Bone marrow (tissue), 2 donors: ENCODE measurements around the gene ACP4.
"Not testable (repeated sequence)": the region's sequence is repeated elsewhere in the genome, so short reads cannot be mapped to it uniquely, and the experiment has no call there.

Source experiments
- DNase-seq, 2 donors: peaks; one replicate each; lab custom pipeline; 2025; lab: John Stamatoyannopoulos, UW

The ACP4 gene, protein sequence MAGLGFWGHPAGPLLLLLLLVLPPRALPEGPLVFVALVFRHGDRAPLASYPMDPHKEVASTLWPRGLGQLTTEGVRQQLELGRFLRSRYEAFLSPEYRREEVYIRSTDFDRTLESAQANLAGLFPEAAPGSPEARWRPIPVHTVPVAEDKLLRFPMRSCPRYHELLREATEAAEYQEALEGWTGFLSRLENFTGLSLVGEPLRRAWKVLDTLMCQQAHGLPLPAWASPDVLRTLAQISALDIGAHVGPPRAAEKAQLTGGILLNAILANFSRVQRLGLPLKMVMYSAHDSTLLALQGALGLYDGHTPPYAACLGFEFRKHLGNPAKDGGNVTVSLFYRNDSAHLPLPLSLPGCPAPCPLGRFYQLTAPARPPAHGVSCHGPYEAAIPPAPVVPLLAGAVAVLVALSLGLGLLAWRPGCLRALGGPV

GRCh38 chr19:50790396-50790795, at the start of gene ACP4:
Gene ACP4 (plus strand): TSS chr19:50790415. CDS start chr19:50790415, 0 bp downstream.
- no peak for DNase-seq

GRCh38 chr19:50741179-50741933, 48.9 kb upstream of the ACP4 start:
- DNase-seq, result no peak

- DNase-seq, result no peak
These were observed 46.7 kb upstream of the ACP4 start for GRCh38 chr19:50743537-50743936.

GRCh38 chr19:50745221-50745620, 45.0 kb upstream of the ACP4 start:
- no peak for DNase-seq

- not testable (repeated sequence) for DNase-seq
These were observed 43.1 kb upstream of the ACP4 start for GRCh38 chr19:50747141-50747540.

DNA sequence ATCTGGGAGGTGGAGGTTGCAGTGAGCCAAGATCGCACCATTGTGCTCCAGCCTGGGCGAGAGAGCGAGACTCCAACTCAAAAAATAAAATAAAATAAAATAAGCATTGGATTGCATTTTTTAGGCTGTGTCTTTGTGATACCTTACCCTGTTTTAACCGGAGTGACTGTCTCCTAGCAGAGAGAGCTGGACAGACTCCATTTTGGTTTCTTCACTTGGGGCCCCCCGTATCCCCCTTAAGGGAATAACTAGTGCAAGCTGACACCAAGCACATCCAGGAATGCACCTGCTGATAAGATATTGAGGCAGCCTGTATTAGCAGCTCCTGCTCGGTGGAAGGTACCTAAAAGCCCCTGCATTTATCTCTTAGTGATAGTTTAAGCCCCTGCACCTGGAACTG, 40.7 kb upstream of the ACP4 start:
- DNase-seq, result no peak

DNA sequence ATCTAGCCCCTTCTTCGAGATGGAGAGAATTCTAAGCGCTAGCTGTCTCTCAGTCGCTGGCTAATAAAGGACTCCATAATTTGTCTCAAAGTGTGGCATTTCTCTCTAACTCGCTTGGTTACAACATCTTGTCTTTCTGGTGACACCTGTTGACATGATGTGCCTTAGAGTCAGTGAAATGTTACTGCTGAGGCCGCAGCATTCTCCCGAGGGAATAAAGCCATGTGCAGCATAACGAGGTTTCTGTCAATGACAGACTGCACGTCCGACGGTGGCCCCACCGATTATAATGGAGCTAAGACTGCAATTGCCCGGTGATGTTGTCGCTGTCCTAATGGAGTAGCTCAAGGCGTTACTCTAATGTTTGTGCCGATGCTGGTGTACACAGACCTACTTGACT, 40.2 kb upstream of the ACP4 start:
- no peak for DNase-seq

- no peak for DNase-seq
These were observed 36.3 kb upstream of the ACP4 start for GRCh38 chr19:50753879-50754278.

DNA sequence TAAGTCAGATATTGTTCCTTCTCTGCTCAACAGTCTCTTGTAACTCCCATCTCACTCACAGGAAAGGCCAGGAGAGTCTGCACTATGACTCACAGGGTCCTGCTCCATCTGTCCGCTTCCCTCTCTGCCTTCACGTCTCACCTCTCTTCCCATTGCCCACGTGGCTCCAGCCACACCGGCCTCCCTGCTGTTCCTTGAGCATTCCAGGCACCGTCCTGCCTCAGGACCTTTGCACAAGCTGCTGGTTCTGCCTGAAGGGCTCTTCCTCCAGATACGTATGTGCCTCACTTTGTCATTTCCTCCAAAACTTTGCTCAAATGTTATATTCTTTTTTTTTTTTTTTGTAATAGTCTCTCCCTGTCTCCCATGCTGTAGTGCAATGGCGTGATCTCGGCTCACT, 34.0 kb upstream of the ACP4 start:
- DNase-seq, result not testable (repeated sequence)

DNA sequence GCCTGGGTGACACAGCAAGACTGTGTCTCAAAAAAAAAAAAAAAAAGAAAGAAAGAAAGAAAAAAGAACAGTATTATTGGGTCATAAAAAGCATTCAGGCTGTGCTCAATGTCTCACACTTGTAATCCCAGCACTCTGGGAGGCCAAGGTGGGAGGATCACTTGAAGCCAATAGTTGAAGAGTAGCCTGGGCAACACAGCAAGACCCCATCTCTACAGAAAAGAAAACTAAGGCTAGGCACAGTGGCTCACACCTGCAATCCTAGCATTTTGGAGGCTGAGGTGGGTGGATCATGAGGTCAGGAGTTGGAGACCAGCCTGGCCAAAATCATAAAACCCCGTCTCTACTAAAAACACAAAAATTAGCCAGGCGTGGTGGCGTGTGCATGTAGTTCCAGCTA, 32.6 kb upstream of the ACP4 start:
- DNase-seq, result not testable (repeated sequence)

DNA sequence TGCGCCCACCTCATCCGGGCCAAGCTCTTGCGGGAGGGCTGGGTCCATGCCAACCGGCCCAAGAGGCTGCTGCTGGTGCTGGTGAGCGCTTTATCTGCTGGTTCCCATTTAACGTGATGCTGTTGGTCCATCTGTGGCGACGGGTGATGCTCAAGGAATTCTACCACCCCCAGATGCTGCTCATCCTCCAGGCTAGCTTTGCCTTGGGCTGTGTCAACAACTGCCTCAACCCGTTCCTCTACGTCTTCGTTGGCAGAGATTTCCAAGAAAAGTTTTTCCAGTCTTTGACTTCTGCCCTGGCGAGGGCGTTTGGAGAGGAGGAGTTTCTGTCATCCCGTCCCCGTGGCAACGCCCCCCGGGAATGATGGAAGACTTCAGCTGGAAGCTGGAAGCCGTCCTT, 31.1 kb upstream of the ACP4 start:
- not testable (repeated sequence) for DNase-seq

GRCh38 chr19:50759886-50760285, 30.3 kb upstream of the ACP4 start:
- no peak for DNase-seq

DNA sequence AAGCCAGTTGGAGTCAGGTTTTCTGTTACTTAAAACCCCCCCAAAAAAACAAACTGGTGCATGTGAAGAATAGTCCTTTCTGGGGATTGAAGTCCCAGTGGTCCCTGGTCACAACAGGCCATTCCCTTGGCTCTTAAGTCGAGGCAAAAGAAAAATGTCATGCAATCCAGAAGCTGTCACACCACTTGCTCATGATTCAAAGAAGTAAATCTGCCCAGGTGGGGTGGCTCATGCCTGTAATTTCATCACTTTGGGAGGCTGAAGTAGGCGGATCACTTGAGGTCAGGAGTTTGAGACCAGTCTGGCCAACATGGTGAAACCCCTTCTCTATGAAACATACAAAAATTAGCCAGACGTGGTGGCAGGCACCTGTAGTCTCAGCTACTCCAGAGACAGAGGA, 28.7 kb upstream of the ACP4 start:
- DNase-seq, result not testable (repeated sequence)

- DNase-seq, result not testable (repeated sequence)
These were observed 26.7 kb upstream of the ACP4 start for GRCh38 chr19:50763521-50763920.

- no peak for DNase-seq
These were observed 25.8 kb upstream of the ACP4 start for GRCh38 chr19:50764409-50764808.

DNA sequence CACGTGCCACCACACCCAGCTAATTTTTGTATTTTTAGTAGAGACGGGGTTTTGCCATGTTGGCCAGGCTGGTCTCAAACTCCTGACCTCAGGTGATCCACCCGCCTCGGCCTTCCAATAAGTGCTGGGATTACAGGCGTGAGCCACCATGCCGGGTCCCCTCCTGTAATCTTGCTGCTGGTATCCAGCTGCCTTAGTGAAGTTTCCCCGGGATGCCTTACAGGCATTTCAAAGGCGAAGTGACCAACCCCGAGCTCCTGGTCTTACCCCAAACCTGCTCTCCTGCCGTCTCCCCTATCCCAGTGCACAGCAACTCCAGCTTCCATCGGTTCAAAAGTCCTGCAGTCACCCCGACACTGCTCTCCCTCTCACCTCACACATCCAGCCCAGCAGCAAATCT, 23.5 kb upstream of the ACP4 start:
- not testable (repeated sequence) for DNase-seq

DNA sequence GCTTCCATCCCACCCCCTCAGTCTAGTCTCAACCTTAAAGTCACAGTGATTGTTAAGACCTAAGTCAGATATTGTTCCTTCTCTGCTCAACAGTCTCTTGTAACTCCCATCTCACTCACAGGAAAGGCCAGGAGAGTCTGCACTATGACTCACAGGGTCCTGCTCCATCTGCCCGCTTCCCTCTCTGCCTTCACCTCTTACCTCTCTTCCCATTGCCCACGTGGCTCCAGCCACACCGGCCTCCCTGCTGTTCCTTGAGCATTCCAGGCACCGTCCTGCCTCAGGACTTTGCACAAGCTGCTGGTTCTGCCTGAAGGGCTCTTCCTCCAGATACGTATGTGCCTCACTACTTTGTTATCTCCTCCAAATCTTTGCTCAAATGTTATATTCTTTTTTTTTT, 23.0 kb upstream of the ACP4 start:
- DNase-seq, result not testable (repeated sequence)

GRCh38 chr19:50768277-50768676, 21.9 kb upstream of the ACP4 start:
- DNase-seq, result peak in 1 of 2 donors; percentile 9

DNA sequence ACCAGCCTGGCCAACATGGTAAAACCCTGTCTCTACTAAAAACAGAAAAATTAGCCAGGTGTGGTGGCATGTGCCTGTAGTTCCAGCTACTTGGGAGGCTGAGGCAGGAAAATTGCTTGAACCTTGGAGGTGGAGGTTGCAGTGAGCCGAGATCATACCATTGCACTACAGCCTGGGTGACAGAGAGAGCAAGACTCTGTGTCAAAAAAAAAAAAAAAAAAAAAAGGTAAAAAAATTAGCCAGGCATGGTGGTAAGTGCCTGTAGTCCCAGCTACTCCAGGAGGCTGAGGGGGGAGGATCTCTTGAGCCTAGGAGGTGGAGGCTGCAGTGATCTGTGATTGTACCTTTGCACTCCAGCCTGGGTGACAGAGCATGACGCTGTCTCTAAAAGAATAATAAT, 20.1 kb upstream of the ACP4 start, which contains the start of gene GPR32:
Gene GPR32 (plus strand): TSS at position 301 of the 400 bp plus-strand sequence. CDS start 137 bp downstream, outside the sequence.
- not testable (repeated sequence) for DNase-seq

GRCh38 chr19:50770888-50771287, 19.3 kb upstream of the ACP4 start:
- no peak for DNase-seq

DNA sequence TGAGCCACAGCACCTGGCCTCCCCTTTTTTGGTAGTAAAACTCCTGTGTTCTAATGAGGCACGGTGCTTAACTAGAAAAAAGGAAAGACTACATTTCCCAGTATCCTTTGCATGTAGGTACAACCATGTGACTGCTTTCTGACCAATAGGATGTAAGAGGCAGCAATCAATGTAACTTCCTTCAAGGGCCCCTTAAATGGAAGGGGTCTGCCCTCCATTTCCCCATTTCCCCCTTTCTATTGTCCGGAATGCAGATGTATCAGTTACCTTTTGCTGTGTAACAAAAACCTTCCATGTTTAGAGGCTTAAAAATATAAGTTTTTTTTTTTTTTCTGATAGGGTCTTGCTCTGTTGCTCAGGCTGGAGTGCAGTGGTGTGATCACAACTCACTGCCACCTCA, 17.7 kb upstream of the ACP4 start:
- DNase-seq, result no peak

DNA sequence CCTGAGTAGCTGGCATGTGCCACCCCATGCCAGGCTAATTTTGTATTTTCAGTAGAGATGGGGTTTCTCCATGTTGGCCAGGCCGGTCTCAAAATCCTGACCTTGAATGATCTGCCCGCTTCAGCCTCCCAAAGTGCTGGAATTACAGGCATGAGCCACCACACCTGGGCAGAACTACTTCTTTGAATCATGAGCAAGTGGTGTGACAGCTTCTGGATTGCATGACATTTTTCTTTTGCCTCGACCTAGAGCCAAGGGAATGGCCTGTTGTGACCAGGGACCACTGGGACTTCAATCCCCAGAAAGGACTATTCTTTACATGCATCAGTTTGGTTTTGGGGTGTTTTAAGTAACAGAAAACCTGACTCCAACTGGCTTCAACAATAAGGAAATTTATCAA, 17.3 kb upstream of the ACP4 start:
- DNase-seq, result not testable (repeated sequence)

- not testable (repeated sequence) for DNase-seq
These were observed 16.8 kb upstream of the ACP4 start for GRCh38 chr19:50773454-50773853.
